Choroid plexus epithelial cell (primary cell): Measurements from ENCODE around the gene POLRMT.

ENCODE experiments used
- DNase-seq: peaks from one replicate; pipeline ENCODE4 v3.0.0-alpha.2; 2010; ENCODE audit warnings: low read depth
- H3K4me3 ChIP-seq: 2 replicates; pipeline ENCODE4 v1.5.1; 2011; ENCODE audit warnings: low read depth, mild to moderate bottlenecking, control low read depth, low read length, moderate library complexity
- CTCF ChIP-seq: conservative IDR thresholded peaks from 2 replicates; pipeline ENCODE4 v1.5.1; 2011; ENCODE audit warnings: low read depth, mild to moderate bottlenecking, control low read depth, inconsistent platforms, low read length, moderate library complexity

The POLRMT gene

DNA sequence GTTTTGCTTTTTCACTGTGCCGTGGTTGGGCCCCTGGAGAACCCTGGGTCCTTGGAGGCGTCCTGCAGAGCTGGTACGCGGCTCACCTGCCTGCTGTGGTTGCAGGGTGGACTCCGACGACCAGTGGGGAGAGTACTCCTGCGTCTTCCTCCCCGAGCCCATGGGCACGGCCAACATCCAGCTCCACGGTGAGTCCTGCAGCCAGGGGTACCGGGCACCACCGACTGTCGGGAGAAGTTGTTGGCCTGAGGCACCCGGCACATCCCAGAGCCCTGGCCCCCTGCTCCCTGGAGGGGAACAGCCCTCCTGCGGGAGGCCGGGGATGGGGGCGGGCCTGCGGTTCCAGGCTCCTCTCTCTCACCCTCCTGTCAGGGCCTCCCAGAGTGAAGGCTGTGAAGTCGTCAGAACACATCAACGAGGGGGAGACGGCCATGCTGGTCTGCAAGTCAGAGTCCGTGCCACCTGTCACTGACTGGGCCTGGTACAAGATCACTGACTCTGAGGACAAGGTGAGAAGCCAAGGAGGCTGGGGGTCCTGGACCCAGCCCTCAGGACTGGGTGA, 53.0 kb downstream of the POLRMT start:
- DNase-seq: no peak
- no peak overlapping the region for H3K4me3 ChIP-seq
- no peak for TF ChIP-seq CTCF

DNA sequence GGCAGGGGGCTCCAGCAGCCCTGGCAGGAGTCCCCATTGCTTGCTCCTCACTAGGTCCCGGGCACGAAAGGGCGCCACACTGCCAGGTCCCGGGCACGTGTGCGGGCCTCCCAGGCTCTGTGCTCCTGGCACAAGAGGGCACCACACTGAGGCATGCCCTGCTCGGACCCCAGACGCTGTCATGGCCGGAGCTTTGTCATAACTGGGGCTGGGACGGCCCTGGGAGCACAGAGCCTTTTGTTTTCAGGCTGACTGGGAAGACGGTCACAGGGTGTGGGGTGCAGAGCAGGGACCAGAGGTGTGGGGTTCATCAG, 53.5 kb downstream of the POLRMT start:
- no peak for TF ChIP-seq CTCF
- no peak for DNase-seq
- no peak overlapping the region for H3K4me3 ChIP-seq

- TF ChIP-seq CTCF: no peak
- DNase-seq: no peak
- no peak overlapping the region for H3K4me3 ChIP-seq
These were observed 54.1 kb downstream of the POLRMT start for GRCh38 chr19:579111-579841.

DNA sequence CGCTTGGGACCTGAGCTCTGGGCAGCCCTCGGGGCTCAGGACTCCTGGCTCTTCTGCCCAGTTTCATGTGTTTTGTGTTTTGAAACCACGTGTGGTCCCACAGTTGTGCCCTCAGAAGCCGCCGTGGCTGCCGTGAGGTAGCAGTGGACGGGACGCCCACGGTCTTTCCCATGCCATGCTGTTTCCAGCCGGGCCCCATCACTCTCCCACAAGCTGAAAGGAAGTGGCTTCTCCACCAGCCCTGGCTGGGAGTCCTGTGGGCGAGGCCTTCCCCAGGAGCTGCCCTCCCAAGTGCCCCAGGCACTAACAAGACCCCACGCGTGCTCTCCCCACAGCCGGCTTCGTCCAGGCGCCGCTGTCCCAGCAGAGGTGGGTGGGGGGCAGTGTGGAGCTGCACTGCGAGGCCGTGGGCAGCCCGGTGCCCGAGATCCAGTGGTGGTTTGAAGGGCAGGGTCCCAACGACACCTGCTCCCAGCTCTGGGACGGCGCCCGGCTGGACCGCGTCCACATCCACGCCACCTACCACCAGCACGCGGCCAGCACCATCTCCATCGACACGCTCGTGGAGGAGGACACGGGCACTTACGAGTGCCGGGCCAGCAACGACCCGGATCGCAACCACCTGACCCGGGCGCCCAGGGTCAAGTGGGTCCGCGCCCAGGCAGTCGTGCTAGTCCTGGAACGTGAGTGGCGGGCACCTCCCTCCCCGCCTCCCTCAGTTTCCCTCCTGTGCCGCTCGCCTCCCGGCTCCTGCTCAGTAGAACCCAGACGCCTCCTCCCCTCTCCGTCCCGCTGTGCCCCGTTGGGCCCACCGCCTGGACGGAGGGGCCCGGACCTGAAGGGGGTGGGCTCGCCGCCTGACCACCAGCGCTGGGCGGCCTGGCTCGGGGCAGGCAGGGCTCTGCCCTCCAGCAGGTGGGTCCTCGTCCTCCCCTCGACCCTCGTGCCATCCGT, 55.6 kb downstream of the POLRMT start:
- no peak for DNase-seq
- no peak overlapping the region for H3K4me3 ChIP-seq
- TF ChIP-seq CTCF: no peak

DNA sequence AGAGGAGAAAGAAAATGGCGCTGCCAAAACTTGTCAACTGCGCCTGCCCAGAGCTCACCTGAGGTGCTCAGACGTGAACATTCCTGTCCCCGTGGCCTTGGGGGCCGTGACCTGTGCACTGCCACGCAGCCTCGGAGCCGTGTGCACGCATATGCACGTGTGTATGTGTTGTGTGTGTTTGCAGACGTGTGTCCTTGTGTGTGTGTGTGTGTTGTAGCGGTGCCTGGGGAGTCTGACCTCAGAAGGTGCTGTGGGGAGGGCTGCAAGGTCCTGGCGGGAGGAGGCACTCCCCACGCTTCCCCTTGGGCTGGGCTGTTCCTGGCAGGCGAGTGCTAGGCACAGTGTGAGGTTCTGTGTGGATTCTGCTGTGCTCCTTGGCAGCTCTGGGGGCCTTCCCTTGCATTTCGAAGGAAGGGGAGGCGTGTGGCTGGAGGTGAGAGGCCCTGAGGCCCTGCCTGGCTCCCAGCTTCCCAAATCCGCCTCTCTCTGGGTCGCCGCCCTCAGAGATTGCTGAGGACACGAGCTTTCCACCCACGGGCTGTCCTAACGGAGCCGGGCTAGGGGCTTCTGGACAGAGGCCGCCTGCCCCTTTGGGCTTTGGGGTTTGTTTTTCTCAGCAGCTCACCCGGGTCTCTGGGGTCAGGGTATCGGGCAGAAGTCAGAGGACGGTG, 56.4 kb downstream of the POLRMT start:
- no peak for DNase-seq
- no peak overlapping the region for H3K4me3 ChIP-seq
- TF ChIP-seq CTCF: no peak

DNA sequence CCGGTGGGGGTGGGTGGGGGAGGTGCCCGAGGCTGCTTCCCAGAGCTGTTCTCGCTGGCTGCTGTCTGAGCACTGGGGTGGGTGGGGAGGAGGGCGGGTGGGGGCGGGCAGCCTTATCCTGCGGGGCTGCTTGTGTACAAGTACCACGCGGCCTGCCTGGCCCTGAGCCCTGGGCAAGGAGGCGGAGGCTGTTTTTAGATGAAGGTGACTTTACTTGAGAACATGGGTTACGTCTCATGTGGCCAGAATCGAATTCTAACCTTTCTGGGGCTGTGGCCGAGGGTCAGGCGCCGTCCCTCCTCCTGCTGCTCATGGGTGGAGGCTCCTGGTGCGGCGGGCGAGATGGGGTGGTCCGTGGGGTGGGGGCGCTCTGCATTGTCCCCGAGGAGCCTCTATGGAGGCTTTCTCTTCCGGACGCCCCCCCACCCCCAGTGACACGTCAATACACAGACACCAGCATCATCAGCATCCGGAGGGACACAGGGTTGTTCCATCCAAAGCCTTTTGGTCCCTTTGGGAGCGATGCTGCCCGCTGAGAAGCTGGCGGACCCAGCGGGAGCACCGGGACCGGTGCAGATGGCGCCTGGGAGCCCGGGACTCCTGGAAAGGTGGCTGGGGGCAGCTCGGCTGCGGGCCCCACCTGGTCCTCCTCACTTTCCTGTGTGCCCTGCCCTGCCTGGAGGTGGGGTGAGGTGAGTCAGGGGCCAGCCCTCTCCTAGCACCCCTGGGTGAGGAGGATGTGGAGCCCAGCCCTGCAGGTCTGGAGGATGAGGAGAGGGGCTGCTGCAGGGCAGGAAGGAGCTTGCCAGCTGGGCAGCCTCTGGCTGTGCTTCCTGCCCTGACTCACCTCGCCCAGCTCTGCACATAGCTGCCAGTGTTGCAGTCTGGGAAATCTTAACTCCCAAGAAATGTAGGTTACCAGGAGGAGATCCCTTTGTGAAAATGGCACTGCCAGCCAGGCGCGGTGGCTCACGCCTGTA, 57.5 kb downstream of the POLRMT start:
- H3K4me3 ChIP-seq: peak overlapping the region; percentile 45
- no peak for TF ChIP-seq CTCF
- peak; percentile 46 for DNase-seq
